HG03025 (cell line): ENCODE measurements around the gene FARP2.
"Not testable (repeated sequence)": the region's sequence is repeated elsewhere in the genome, so short reads cannot be mapped to it uniquely, and the experiment has no call there.

ENCODE experiments used
- ATAC-seq: cut with Tn5 transposase; IDR thresholded peaks from one replicate; pipeline ENCODE4 v1.9.1; 2021; ENCODE audit warnings: mild to moderate bottlenecking, moderate library complexity; ENCODE audit not compliant: unreplicated experiment, low FRiP score

The FARP2 gene

GRCh38 chr2:241500016-241500415, 143.9 kb downstream of the FARP2 start:
- no peak for ATAC-seq

- no peak for ATAC-seq
These were observed 144.4 kb downstream of the FARP2 start for GRCh38 chr2:241500431-241500975.

- ATAC-seq: no peak
These were observed 145.0 kb downstream of the FARP2 start for GRCh38 chr2:241501099-241501541.

DNA sequence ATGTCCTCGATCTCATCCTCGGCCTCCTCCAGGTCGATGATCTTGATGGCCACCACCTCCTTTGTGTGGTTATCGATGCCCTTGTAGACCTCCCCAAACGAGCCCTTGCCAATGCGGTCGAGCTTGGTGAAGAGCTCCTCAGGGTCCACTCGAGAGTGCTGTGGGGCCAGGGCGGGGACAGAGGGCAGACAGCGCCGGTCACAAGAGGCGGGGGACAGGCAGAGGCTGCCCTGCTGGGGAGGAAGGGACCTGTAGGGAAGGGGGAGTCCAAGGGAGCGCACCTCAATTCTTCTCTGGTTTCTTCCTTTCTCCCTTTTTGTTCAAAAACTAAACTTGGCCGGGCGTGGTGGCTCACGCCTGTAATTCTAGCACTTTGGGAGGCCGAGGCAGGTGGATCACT, 145.5 kb downstream of the FARP2 start:
- no peak for ATAC-seq

DNA sequence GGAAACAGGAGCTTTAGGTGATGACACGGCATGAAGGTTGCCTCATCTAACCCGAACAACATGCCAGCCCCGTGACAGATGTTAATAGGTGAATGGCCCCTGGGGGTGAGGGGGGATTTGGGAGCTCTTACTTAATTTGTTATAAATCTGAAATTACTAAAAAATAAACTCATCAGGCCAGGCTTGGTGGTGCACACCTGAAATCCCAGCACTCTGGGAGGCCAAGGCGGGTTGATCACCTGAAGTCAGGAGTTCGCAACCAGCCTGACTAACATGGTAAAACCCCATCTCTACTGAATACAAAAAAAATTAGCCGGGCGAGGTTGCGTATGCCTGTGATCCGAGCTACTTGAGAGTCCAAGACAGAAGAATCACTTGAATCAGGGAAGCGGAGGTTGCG, 146.2 kb downstream of the FARP2 start:
- no peak for ATAC-seq

- no peak for ATAC-seq
These were observed 147.8 kb downstream of the FARP2 start for GRCh38 chr2:241503776-241504392.

GRCh38 chr2:241505086-241505780, 149.1 kb downstream of the FARP2 start:
- ATAC-seq: no peak

GRCh38 chr2:241505781-241506201, 149.7 kb downstream of the FARP2 start:
- ATAC-seq: no peak

DNA sequence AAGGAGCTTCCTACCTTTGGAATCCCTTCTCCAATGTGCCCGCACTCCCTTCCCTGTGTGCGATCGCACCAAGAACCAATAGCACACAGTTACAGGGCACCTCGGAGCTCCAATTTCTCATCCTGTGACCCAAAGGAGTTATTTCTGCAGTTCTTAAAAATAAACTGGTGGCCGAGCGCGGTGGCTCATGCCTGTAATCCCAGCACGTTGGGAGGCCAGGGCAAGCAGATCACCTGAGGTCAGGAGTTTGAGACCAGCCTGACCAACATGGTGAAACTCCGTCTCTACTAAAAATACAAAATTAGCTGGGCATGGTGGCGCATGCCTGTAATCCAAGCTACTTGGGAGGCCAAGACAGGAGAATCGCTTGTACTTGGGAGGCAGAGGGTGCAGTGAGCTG, 150.2 kb downstream of the FARP2 start:
- not testable (repeated sequence) for ATAC-seq

DNA sequence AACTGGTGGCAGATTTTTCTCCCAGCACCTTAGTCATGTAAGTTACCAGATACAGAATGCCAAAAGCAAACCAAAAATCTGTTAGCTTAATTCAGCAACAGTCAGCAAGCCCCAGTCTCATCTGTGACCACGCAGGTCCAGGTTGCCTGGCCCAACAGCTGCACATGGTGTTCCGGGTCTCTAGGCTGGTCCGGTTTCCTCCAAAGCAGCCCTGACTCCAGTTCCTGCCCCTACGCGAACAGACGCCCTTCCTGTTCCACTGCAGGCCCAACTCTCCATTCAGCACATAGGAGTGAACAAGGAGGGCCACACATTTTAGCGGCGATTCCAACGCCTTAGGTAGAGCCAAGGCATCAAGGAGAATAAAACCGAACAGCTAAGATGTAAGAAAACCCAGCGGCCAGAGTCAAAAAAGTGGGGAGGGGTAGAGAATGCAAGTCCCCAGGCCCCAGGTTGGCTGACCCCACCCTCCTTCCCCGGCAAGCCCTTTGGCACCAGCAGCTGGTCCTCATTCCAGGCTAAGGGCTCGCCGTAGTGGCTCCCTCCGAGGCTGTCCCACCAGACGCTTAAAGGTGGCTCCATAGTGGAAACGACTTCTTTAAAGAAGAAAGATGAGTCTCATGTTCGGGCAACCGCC, 150.8 kb downstream of the FARP2 start:
- ATAC-seq: no peak

GRCh38 chr2:241507430-241508239, 151.6 kb downstream of the FARP2 start:
- ATAC-seq: peak; percentile 6

DNA sequence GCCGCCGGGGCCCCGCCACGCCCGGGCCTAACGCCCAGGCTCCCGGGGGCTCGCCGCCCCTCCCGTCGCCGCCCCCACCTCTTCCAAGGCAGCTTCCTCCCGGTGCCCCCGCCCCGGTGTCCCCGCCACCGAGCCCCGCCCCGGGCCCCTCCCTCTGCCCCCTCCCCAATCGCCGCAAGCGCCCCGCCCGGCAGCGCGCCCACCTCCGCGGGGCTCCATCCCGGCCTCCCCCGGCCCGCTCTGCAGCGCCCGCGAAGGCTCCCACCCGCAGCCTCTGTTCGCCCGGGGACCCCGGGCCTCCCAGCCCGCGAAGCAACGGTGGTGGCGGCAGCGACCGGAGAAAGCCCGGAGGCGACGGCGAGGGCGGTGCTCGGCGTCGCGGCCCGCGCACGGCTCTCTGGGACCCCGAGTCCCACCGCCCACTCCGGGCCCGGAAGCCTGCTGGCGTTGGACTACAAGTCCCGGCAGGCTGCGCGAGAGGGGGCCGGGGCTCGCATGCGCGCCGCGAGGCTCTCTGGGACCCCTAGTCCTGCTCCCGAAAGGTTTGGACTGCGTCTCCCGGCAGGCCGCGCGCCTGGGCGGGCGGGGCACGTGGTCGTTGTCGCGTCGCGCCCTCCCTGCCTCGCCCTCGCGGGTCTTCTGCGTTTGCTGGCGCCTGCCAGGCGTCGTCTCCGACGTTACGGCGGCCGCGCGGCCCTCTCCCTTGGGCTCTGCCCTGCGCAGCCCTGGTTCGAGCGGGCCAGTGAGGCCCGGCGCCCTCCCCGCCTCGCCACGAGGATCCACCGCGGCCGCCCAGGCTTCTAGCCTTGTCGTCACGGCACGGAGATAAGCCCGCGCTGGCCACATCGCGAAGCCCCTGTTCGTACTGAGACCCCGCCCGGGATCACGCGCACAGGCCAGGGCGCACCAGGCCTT, 152.4 kb downstream of the FARP2 start, which contains the start of gene STK25:
Gene STK25 (minus strand): TSS at position 345 of the 915 bp plus-strand sequence. CDS start 549 bp downstream, outside the sequence.
- peak; percentile 86 for ATAC-seq

- ATAC-seq: no peak
These were observed 153.2 kb downstream of the FARP2 start for GRCh38 chr2:241509155-241509784.

GRCh38 chr2:241511091-241511741, 155.1 kb downstream of the FARP2 start:
- no peak for ATAC-seq

- no peak for ATAC-seq
These were observed 158.5 kb downstream of the FARP2 start for GRCh38 chr2:241514553-241514952.

DNA sequence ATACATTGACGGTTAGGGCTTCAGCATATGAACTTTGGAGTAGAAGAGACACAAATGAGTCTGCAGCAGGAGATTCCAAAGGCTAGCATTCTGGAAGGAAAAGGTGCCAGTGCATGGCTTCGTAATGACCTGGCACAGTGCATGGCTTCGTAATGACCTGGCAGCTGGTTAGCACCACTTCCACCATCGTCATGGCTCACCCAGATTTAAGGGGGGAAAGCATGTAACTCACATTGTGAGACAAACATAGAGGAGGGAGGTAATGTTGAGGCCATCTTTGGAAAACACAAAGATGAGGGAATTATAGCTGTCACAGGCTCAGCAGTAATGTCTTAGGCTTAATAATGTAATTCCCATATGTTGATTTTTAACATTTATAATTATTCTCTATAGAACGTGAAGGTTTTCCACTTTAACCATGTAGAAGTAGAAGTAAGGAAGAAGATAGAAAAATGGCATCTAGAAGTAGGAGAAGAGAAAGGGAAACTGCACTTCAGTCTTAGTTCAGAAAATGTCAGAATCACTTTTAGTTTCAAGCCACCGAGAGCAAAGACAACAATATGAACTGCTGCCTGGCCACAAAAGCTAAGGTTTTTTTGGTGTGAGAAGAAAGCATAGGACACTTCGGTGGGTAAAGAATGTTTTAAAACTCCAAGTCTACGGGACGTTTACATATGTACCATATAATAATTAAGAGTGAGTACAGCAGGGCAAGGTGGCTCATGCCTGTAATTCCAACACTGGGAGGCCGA, 159.1 kb downstream of the FARP2 start:
- no peak for ATAC-seq

DNA sequence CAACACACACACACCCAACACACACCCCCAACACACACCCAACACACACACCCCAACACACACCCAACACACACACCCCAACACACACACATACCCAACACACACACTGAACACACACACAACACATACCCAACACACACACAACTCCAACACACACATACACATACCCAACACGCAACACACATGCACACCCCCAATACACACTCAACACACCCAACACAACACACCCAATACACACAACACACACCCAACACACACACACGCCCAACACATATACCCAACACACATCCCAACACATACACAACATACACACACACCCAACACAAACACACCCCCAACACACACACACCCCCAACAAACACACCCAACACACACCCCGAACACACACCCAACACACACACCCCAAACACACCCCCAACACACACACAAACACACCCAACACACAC, 160.5 kb downstream of the FARP2 start:
- ATAC-seq: no peak

GRCh38 chr2:241517297-241517696, 161.2 kb downstream of the FARP2 start:
- no peak for ATAC-seq
